Astrocyte (in vitro differentiated cells and primary cell): ENCODE results near the gene BANF2. TPM values are rescaled to one million over a fixed set of nuclear protein-coding genes. Genes with fewer than 3 reads are reported as not detected.

Source experiments
- DNase-seq: peaks from one replicate; pipeline ENCODE4 v3.0.0-alpha.2; 2010; ENCODE audit warnings: low read depth
- FAIRE-seq: peaks from 2 replicates; lab custom pipeline; 2011; peaks lifted over from hg19 to GRCh38; lab: Jason Lieb, UNC
- H2AFZ ChIP-seq: 2 replicates; pipeline ENCODE4 v1.6.0; 2012; ENCODE audit warnings: low read depth, low read length, inconsistent platforms
- H3K27ac ChIP-seq: 2 replicates; pipeline ENCODE4 v1.5.1; 2011; ENCODE audit warnings: low read depth, low read length, inconsistent platforms
- H3K27me3 ChIP-seq: 2 replicates; pipeline ENCODE4 v1.6.0; 2011; ENCODE audit warnings: low read length, inconsistent platforms; ENCODE audit not compliant: insufficient read depth
- H3K36me3 ChIP-seq: 2 replicates; pipeline ENCODE4 v1.5.1; 2011; ENCODE audit warnings: low read length, inconsistent platforms; ENCODE audit not compliant: insufficient read depth
- H3K4me1 ChIP-seq: 2 replicates; pipeline ENCODE4 v1.5.1; 2011; ENCODE audit warnings: low read length, inconsistent platforms; ENCODE audit not compliant: insufficient read depth
- H3K4me2 ChIP-seq: 2 replicates; pipeline ENCODE4 v1.6.0; 2012; ENCODE audit warnings: low read length, inconsistent platforms
- H3K4me3 ChIP-seq: 2 replicates; pipeline ENCODE4 v1.5.1; 2011; ENCODE audit warnings: low read depth, mild to moderate bottlenecking, low read length, inconsistent platforms; ENCODE audit not compliant: insufficient read depth
- H3K79me2 ChIP-seq: 2 replicates; pipeline ENCODE4 v1.6.0; 2012; ENCODE audit warnings: mild to moderate bottlenecking, low read length, inconsistent platforms; ENCODE audit not compliant: insufficient read depth
- H3K9ac ChIP-seq: 2 replicates; pipeline ENCODE4 v1.6.0; 2012; ENCODE audit warnings: mild to moderate bottlenecking, low read length, inconsistent platforms
- H3K9me3 ChIP-seq: 2 replicates; pipeline ENCODE4 v1.5.1; 2012; ENCODE audit warnings: low read depth, mild to moderate bottlenecking, low read length, inconsistent platforms; ENCODE audit not compliant: insufficient read depth
- H4K20me1 ChIP-seq: 2 replicates; pipeline ENCODE4 v1.6.0; 2012; ENCODE audit warnings: low read length, inconsistent platforms; ENCODE audit not compliant: insufficient read depth
- H3K27ac Mint-ChIP-seq: one replicate; pipeline ENCODE4 v1.8.0; 2021; ENCODE audit warnings: mild to moderate bottlenecking, mixed read lengths; ENCODE audit not compliant: unreplicated experiment
- H3K27me3 Mint-ChIP-seq: one replicate; pipeline ENCODE4 v1.8.0; 2021; ENCODE audit warnings: low read depth, mixed read lengths; ENCODE audit not compliant: unreplicated experiment
- H3K36me3 Mint-ChIP-seq: one replicate; pipeline ENCODE4 v1.8.0; 2021; ENCODE audit warnings: low read depth, mixed read lengths; ENCODE audit not compliant: unreplicated experiment
- H3K4me1 Mint-ChIP-seq: one replicate; pipeline ENCODE4 v1.8.0; 2021; ENCODE audit warnings: low read depth, mixed read lengths; ENCODE audit not compliant: unreplicated experiment
- H3K4me3 Mint-ChIP-seq: one replicate; pipeline ENCODE4 v1.8.0; 2021; ENCODE audit warnings: mild to moderate bottlenecking, moderate library complexity, mixed read lengths; ENCODE audit not compliant: unreplicated experiment
- H3K9me3 Mint-ChIP-seq: one replicate; pipeline ENCODE4 v1.8.0; 2021; ENCODE audit warnings: mild to moderate bottlenecking, mixed read lengths; ENCODE audit not compliant: unreplicated experiment
- CTCF ChIP-seq: IDR thresholded peaks from 2 replicates; pipeline ENCODE4 v1.5.1; 2011; ENCODE audit warnings: low read depth, mild to moderate bottlenecking, inconsistent platforms, low read length, moderate library complexity; ENCODE audit not compliant: insufficient read depth
- EZH2 ChIP-seq: IDR thresholded peaks from 2 replicates; pipeline ENCODE4 v1.6.1; 2012; ENCODE audit warnings: mild to moderate bottlenecking, low read length, inconsistent platforms; ENCODE audit not compliant: insufficient read depth
- total RNA-seq: library from RNA; stranded (reverse); gene quantifications from 2 replicates; pipeline ENCODE4 v1.2.1, GENCODE V29; 2021

BANF2 gene
- total RNA-seq, 1 donor from 2014 or later: not detected

DNA sequence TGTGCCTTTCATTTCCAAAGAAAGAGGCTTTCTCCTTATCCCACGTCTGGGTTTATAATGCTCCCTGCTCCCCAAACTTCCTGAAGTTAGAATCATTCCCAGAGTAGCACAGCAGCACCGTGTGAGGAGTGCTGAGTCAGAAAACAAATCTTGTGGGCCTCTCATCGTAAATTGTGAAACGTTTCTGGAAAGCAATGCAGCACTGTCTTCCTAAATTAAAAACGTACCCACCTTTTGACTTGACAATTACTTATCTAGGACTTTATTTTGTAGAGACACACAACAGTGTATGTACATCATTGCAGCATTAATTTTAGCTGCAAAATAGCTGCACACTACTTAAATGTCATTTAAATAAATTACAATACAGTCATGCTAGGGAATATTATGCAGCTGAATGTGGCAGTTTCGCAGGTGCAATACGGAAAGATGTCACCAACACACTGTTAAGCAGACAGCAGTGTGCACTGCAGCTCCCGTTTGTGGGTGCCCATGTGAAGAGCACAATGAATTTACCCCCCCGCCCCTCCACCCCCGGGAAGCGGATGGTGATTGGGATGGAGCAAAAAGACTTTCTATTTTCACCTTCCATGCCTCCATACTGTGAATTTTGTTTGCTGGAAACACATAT lies 48.5 kb upstream of the BANF2 start:
- no peaks in the 10 kb centered on the region for H3K9me3 Mint-ChIP-seq
- no peak overlapping the region for H3K4me3 Mint-ChIP-seq
- Histone ChIP-seq H3K27ac (no peak overlapping the region), H3K79me2 (peaks cover 99% of the 10 kb centered on the region), H4K20me1 (peaks cover 98% of the 10 kb centered on the region), H3K4me2 (no peak overlapping the region), H3K9me3 (no peaks in the 10 kb centered on the region), H3K36me3 (peaks cover 17% of the 10 kb centered on the region), H2AFZ (no peak overlapping the region), H3K4me1 (peaks cover 19% of the 10 kb centered on the region), H3K4me3 (no peak overlapping the region), H3K27me3 (no peaks in the 10 kb centered on the region), H3K9ac (no peak overlapping the region)
- DNase-seq (no peak), FAIRE-seq (no peak)
- H3K27me3 Mint-ChIP-seq: no peaks in the 10 kb centered on the region
- H3K4me1 Mint-ChIP-seq: peaks cover 46% of the 10 kb centered on the region
- no peak overlapping the region for H3K27ac Mint-ChIP-seq
- peaks cover 17% of the 10 kb centered on the region for H3K36me3 Mint-ChIP-seq
- TF ChIP-seq CTCF (no peak), EZH2 (no peak)

DNA sequence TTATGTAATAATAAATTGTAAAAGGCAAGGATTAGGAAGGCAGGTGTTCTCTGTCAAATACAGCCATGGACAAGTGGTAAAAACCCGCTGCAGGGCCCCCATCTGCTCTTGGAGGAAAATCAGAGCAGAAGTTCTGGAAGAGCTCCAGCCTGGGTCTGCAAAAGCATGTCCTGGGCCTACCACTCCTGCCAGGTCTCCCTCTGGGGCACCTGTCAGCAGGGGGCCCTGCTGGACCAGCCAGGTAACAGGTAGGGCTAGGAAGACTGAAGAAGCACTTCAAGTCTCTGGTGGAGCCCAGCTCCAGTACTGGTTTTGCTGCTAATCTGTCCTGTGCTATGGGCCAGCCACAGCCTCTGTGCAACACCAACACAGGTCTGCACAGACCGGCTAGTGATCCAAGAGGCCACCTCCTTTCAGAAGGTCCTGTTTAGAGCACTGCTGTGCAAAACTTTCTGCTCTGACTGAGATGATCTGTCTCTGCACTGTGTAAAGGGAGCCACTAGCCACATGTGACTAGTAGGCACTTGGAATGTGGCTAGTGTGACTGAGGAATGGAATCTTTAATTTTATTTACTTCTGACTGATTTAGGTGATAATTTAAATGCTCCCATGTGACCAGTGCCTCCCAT lies 47.9 kb upstream of the BANF2 start:
- Histone ChIP-seq H2AFZ (no peak overlapping the region), H3K27me3 (no peaks in the 10 kb centered on the region), H3K4me3 (no peak overlapping the region), H3K79me2 (peaks cover 99% of the 10 kb centered on the region), H3K27ac (no peak overlapping the region), H3K9me3 (no peaks in the 10 kb centered on the region), H3K4me1 (peaks cover 19% of the 10 kb centered on the region), H4K20me1 (peaks cover 98% of the 10 kb centered on the region), H3K4me2 (no peak overlapping the region), H3K36me3 (peaks cover 22% of the 10 kb centered on the region), H3K9ac (no peak overlapping the region)
- Mint-ChIP-seq H3K9me3 (no peaks in the 10 kb centered on the region), H3K36me3 (peaks cover 22% of the 10 kb centered on the region), H3K4me1 (peaks cover 48% of the 10 kb centered on the region), H3K4me3 (no peak overlapping the region), H3K27ac (peak overlapping the region; percentile 77), H3K27me3 (no peaks in the 10 kb centered on the region)
- FAIRE-seq (no peak), DNase-seq (no peak)
- TF ChIP-seq EZH2 (no peak), CTCF (no peak)

GRCh38 chr20:17652411-17652810 lies 47.4 kb upstream of the BANF2 start:
- no peak for TF ChIP-seq CTCF
- TF ChIP-seq EZH2: no peak
- Histone ChIP-seq H3K4me3 (no peak overlapping the region), H4K20me1 (peaks cover 98% of the 10 kb centered on the region), H3K4me1 (peaks cover 19% of the 10 kb centered on the region), H3K36me3 (peaks cover 24% of the 10 kb centered on the region), H3K79me2 (peaks cover 99% of the 10 kb centered on the region), H3K4me2 (no peak overlapping the region), H3K27ac (no peak overlapping the region), H3K9me3 (no peaks in the 10 kb centered on the region), H2AFZ (no peak overlapping the region), H3K9ac (no peak overlapping the region), H3K27me3 (no peaks in the 10 kb centered on the region)
- FAIRE-seq (no peak), DNase-seq (no peak)
- H3K36me3 Mint-ChIP-seq: peaks cover 25% of the 10 kb centered on the region
- no peaks in the 10 kb centered on the region for H3K9me3 Mint-ChIP-seq
- peak overlapping the region; percentile 77 for H3K27ac Mint-ChIP-seq
- H3K4me3 Mint-ChIP-seq: no peak overlapping the region
- peaks cover 48% of the 10 kb centered on the region for H3K4me1 Mint-ChIP-seq
- no peaks in the 10 kb centered on the region for H3K27me3 Mint-ChIP-seq
